Fibroblast of lung (primary cell): ENCODE measurements around the gene DNAI1. TPM values are rescaled to one million over a fixed set of nuclear protein-coding genes. Genes with fewer than 3 reads are reported as not detected.

Experiments
- DNase-seq, 2 donors: peaks; one replicate each; pipeline versions ENCODE4 v3.0.0 to v3.0.0-alpha.2; 2010; ENCODE audit warnings: low read depth in 2 of 2
- H2AFZ ChIP-seq: 2 replicates; pipeline ENCODE4 v1.5.1; 2012; ENCODE audit warnings: low read length, control low read depth, inconsistent platforms
- H3K27ac ChIP-seq: 2 replicates; pipeline ENCODE4 v1.5.1; 2011; ENCODE audit warnings: low read length, control low read depth; ENCODE audit not compliant: insufficient read depth
- H3K27me3 ChIP-seq: 2 replicates; pipeline ENCODE4 v1.5.1; 2011; ENCODE audit warnings: mild to moderate bottlenecking, low read length; ENCODE audit not compliant: control insufficient read depth, insufficient read depth
- H3K36me3 ChIP-seq: 2 replicates; pipeline ENCODE4 v1.5.1; 2011; ENCODE audit warnings: low read length; ENCODE audit not compliant: control insufficient read depth, insufficient read depth
- H3K4me1 ChIP-seq: 2 replicates; pipeline ENCODE4 v1.5.1; 2011; ENCODE audit warnings: low read length; ENCODE audit not compliant: control insufficient read depth, insufficient read depth; ENCODE audit errors: extremely low read depth
- H3K4me2 ChIP-seq: 2 replicates; pipeline ENCODE4 v1.5.1; 2011; ENCODE audit warnings: low read length, control low read depth; ENCODE audit not compliant: insufficient read depth; ENCODE audit errors: extremely low read depth
- H3K4me3 ChIP-seq, 4 experiments: fragments of 200-600 bp in 1 of 4; sonication (generic) in 1 of 4; replicated peaks in 1 of 4; 2 replicates each; pipeline ENCODE4 v1.5.1; 2011 to 2016; ENCODE audit warnings: low read length in 4 of 4, low read depth in 3 of 4, mild to moderate bottlenecking in 3 of 4, control low read depth in 2 of 4, inconsistent platforms in 1 of 4, mixed read lengths in 1 of 4; ENCODE audit not compliant: insufficient read depth in 1 of 4; ENCODE audit errors: control extremely low read depth in 1 of 4
- H3K79me2 ChIP-seq: 2 replicates; pipeline ENCODE4 v1.5.1; 2012; ENCODE audit warnings: mild to moderate bottlenecking, low read length, inconsistent platforms; ENCODE audit not compliant: control insufficient read depth, insufficient read depth
- H3K9ac ChIP-seq: 2 replicates; pipeline ENCODE4 v1.5.1; 2011; ENCODE audit warnings: mild to moderate bottlenecking, low read length, control low read depth; ENCODE audit not compliant: insufficient read depth
- H3K9me3 ChIP-seq: 2 replicates; pipeline ENCODE4 v1.5.1; 2012; ENCODE audit warnings: low read depth, low read length; ENCODE audit not compliant: control insufficient read depth, insufficient read depth
- H4K20me1 ChIP-seq: 2 replicates; pipeline ENCODE4 v1.5.1; 2011; ENCODE audit warnings: low read length; ENCODE audit not compliant: control insufficient read depth, insufficient read depth; ENCODE audit errors: extremely low read depth
- EZH2 ChIP-seq: IDR thresholded peaks from 2 replicates; pipeline ENCODE4 v1.5.1; 2012; ENCODE audit warnings: low read length, control low read depth, mild to moderate bottlenecking; ENCODE audit errors: missing control alignments
- polyA plus RNA-seq, 2 donors: library from polyadenylated mRNA; depleted of rRNA in 1 of 2; stranded (reverse) in 1 of 2; unstranded in 1 of 2; fragments of >200 nt; gene quantifications; 2 replicates each; pipeline ENCODE4 v1.2.1, GENCODE V29; 2011 to 2012; ENCODE audit warnings: missing spikeins in 1 of 2
- total RNA-seq: library from RNA; depleted of rRNA; stranded (reverse); fragments of >200 nt; gene quantifications from 2 replicates; pipeline ENCODE4 v1.2.1, GENCODE V29; 2014
- TF ChIP-seq, protein P1 (sequence below), 2 donors: IDR thresholded peaks in 1 of 2; conservative IDR thresholded peaks in 1 of 2; 1 replicate in 1 of 2; 2 replicates in 1 of 2; pipeline ENCODE4 v1.5.1; 2011 to 2012; ENCODE audit warnings: low read length in 2 of 2, control low read depth in 1 of 2, inconsistent platforms in 1 of 2, low read depth in 1 of 2, mild to moderate bottlenecking in 1 of 2

DNAI1 gene
- total and polyA plus RNA-seq, 2 donors (not counting 1 experiment from before 2014, with no cell fraction given): not detected

DNA sequence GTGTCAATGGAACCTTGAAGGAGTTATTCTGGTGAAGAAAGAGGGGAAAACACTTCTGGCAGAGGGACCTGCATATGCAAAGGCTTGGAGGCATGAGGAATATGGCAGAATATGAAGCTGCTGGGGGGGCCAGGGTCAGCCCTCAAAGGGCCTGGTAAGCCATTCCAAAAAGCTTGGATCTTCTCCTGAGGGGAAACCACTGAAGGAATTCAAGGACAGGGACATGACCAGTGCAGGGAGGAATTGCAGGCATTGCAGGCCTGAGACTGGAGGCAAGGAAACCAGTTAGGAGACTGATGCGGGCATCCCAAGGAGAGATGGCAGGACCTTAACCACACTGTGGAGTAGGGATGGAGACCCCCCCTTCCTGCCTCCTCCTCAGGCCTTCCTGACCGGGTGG, 42.8 kb downstream of the DNAI1 start:
- no peak for DNase-seq
- no peaks in the 10 kb centered on the region for H3K4me1 ChIP-seq
- H3K36me3 ChIP-seq: no peaks in the 10 kb centered on the region
- peaks cover 18% of the 10 kb centered on the region for H3K27me3 ChIP-seq
- H3K9me3 ChIP-seq: no peaks in the 10 kb centered on the region
- no peak overlapping the region for H3K4me3 ChIP-seq
- no peak for TF ChIP-seq EZH2
- TF ChIP-seq, protein P1, sequence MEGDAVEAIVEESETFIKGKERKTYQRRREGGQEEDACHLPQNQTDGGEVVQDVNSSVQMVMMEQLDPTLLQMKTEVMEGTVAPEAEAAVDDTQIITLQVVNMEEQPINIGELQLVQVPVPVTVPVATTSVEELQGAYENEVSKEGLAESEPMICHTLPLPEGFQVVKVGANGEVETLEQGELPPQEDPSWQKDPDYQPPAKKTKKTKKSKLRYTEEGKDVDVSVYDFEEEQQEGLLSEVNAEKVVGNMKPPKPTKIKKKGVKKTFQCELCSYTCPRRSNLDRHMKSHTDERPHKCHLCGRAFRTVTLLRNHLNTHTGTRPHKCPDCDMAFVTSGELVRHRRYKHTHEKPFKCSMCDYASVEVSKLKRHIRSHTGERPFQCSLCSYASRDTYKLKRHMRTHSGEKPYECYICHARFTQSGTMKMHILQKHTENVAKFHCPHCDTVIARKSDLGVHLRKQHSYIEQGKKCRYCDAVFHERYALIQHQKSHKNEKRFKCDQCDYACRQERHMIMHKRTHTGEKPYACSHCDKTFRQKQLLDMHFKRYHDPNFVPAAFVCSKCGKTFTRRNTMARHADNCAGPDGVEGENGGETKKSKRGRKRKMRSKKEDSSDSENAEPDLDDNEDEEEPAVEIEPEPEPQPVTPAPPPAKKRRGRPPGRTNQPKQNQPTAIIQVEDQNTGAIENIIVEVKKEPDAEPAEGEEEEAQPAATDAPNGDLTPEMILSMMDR (conservative IDR thresholded peaks at IDR 0.05 in 1 of 2, IDR thresholded peaks at IDR 0.05 in 1 of 2; ENCODE audit: low read depth in 1 of 2, low read length in 2 of 2): no peak
- no peak overlapping the region for H2AFZ ChIP-seq
- no peaks in the 10 kb centered on the region for H3K79me2 ChIP-seq
- H3K27ac ChIP-seq: no peak overlapping the region
- no peak overlapping the region for H3K4me2 ChIP-seq
- no peak overlapping the region for H3K9ac ChIP-seq
- H4K20me1 ChIP-seq: no peaks in the 10 kb centered on the region

DNA sequence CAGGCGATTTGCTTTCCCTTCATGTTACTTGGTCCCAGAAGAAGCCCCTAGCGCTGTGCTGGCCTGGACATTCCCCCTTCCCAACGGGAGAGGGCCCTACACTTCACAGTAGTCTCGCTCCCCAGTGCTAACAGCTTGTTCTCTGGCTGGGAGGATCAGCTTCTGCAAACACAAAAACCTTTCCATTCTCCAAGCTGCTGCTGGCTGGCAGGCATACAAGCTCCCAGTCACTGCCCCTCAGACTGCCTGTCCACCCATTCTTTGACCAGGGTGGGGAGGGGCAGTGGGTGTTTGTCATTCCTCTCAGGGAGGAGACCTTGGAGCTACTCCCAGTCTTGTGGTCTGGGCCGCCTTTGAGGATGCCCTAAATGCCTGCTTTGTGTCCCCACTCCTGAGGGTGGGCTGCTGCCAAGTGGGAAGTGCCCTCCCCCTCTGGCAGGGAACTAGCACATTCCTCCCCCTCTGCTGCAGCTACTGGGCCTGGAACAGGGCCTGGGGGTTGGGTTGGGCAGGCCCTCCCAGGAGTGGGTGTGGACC, 43.4 kb downstream of the DNAI1 start:
- Histone ChIP-seq H3K36me3 (no peaks in the 10 kb centered on the region), H3K27ac (no peak overlapping the region), H2AFZ (no peak overlapping the region), H3K9ac (no peak overlapping the region), H4K20me1 (no peaks in the 10 kb centered on the region), H3K4me3 (no peak overlapping the region), H3K4me2 (no peak overlapping the region), H3K27me3 (peaks cover 18% of the 10 kb centered on the region), H3K79me2 (no peaks in the 10 kb centered on the region), H3K4me1 (no peaks in the 10 kb centered on the region), H3K9me3 (no peaks in the 10 kb centered on the region)
- TF ChIP-seq, protein P1 (conservative IDR thresholded peaks at IDR 0.05 in 1 of 2, IDR thresholded peaks at IDR 0.05 in 1 of 2; ENCODE audit: low read depth in 1 of 2, low read length in 2 of 2): peak in 1 of 2 donors; percentile 40
- no peak for TF ChIP-seq EZH2
- peak; percentile 64 to 89 for DNase-seq

DNA sequence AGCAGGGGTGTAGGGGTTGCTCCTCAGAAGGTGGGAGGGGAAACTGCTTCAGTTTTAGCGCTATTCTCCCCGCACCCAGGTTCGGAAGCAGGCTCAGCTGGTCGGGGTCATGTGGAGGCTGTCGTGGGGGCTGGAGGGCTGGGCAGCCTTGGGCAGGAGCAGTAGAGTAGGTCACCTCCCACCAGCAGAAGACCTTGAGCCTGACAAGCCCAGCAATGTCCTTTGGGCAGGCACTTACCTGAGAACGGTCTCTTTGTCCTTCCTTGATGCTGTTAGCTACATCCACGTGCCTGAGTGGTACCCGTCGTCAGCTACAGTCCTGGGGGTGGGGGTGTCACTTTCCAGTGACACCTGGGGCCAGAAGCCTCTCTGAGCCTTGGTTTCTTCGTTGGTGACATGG, 43.9 kb downstream of the DNAI1 start:
- Histone ChIP-seq H3K4me2 (no peak overlapping the region), H4K20me1 (no peaks in the 10 kb centered on the region), H2AFZ (no peak overlapping the region), H3K4me3 (no peak overlapping the region), H3K4me1 (no peaks in the 10 kb centered on the region), H3K9me3 (no peaks in the 10 kb centered on the region), H3K9ac (no peak overlapping the region), H3K36me3 (no peaks in the 10 kb centered on the region), H3K27ac (no peak overlapping the region), H3K27me3 (peaks cover 20% of the 10 kb centered on the region), H3K79me2 (no peaks in the 10 kb centered on the region)
- DNase-seq: no peak
- no peak for TF ChIP-seq EZH2
- TF ChIP-seq, protein P1 (conservative IDR thresholded peaks at IDR 0.05 in 1 of 2, IDR thresholded peaks at IDR 0.05 in 1 of 2; ENCODE audit: low read depth in 1 of 2, low read length in 2 of 2): no peak
